Fibroblast of skin of left quadriceps (primary cell): Measurements from ENCODE around the gene ASPHD1.
"Not testable (repeated sequence)": the region's sequence is repeated elsewhere in the genome, so short reads cannot be mapped to it uniquely, and the experiment has no call there.

Source experiments
- DNase-seq, 2 experiments: peaks; one replicate each; pipeline ENCODE4 v3.0.0-alpha.2; 2013; ENCODE audit warnings: low read depth in 2 of 2

The ASPHD1 gene, protein sequence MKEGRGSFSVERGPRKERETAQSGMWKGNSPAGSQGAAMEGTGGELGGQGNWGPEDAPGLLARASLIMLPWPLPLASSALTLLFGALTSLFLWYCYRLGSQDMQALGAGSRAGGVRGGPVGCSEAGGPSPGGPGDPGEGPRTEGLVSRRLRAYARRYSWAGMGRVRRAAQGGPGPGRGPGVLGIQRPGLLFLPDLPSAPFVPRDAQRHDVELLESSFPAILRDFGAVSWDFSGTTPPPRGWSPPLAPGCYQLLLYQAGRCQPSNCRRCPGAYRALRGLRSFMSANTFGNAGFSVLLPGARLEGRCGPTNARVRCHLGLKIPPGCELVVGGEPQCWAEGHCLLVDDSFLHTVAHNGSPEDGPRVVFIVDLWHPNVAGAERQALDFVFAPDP

DNA sequence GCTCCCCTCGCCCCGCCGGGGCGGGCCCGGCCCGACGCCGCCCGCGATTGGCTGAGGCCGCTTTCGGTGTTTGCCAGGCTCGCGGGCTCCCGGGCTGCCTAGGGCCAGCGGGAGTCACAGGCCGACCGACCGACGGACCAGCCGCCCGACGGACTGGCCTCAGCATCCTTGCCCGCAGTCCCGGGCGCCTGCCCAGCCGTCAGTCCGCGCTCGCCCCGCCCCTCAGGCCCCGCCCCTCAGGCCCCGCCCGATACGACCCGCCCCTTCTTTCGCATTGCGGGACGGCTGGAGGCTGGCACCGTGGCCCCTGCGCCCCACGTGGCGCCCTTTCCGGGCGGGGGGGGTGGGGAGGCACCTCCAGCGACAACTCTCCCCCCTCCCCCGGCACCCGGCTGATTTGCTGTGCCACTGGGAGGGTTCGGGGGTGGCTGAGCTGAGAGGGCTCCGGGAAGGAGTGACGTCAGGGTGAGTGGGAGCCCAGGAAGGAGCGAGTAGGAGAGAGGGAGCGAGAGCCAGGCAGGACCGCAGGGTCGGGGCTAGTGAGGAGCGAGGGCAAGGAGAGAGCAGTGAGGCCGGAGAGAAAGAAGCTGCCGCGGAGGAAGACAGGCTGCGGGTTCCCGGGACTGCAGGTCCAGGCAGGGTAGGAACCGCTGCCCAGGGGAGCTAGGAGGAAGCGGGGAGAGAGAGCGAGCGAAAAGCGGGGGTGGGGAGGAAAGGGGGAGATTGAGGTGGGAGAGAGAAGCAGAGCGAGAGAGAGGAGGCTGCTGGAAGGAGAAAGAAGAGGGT is at the start of gene ASPHD1:
Gene ASPHD1 (plus strand): TSS at position 387 of the 786 bp plus-strand sequence. CDS start 484 bp downstream, outside the sequence.
- peak; percentile 14 to 38 for DNase-seq

DNA sequence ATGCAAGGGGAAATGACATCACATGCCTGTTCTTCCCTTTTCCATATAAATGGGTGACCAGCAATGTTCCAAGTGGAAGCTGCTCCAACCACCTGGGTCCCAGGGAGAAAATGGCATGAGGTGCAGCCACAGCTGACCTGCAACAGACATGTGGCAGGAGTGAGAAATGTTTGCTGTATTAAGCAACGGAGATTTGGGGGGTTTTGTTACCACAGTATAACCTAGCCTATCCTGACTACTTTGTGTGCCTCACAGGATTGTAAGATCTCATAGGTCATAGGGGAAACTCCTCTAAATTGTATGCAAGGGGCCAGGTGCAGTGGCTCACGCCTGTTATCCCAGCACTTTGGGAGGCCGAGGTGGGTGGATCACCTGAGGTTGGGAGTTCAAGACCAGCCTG is 49.3 kb upstream of the ASPHD1 start:
- DNase-seq: no peak

DNA sequence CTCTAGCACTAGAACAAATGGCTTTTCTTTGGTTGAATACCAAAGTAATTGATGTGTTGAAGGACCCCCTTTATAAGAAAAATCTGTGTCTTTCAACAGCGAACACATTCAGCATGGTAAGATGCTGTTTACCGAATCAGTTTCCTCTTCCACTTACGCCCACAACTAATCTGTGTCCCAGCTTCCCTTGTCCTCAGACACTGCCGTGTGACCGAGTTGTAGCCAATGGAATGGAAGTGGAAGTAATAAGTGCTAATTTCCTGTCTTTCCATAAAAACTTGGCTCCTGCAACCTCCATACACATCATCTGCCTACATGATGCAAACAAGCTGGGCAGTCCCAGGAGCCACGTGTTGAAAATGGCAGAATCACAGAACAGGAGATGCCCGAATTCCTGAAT is 47.6 kb upstream of the ASPHD1 start:
- DNase-seq: peak; percentile 39 to 50

DNA sequence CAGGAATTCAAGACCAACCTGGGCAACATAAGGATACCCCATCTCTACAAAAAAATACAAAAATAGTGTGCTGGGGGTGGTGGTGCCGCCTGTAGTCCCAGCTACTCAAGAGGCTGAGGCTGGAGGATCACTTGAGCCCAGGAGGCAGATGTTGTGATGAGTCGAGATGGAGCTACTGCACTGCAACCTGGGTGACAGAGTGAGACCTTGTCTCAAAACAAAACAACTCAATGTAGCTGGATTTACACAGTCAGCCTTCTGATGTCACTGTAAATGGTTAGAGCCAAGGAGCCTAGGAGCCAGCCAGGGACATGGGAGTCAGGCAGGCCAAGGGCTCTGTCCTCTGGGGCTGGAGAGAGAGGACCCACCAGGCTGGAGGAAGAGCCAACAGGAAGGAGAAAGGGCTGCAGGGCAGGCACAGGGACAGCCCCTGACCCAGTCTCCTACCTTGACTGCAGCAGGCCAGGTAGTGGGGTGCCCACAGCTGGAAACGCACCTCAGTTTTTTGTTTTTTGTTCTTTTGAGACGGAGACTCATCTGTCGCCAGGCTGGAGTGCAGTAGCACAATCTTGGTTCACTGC is 45.7 kb upstream of the ASPHD1 start:
- DNase-seq: no peak

DNA sequence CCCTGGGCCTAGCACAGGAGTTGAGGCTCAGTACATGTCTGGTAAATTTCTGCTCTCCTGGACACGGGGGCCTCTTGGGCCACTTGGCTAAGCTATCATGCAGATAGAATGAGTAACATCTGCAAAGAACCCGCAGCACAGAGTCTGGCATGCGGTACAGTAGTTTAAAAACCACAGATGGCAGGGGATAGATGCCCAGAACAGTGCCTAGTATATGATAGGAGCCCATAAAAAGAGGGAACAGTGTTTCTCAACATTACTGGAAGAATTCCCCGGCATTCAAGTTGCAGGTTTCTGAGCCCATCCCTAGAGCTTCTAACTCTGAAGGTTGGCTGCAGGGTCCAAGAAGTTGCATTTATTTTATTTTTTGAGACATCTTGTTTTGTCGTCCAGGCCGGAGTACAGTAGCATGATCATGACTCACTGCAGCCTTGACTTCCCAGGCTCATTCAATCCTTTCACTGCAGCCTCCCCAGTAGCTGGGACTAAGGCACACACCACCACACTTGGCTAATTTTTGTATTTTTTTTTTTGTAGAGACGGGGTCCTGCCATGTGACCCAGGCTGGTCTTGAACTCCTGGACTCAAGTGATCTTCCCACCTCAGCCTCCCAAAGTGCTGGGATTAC is 43.0 kb upstream of the ASPHD1 start:
- DNase-seq: peak in 1 of 2 experiments; percentile 29

DNA sequence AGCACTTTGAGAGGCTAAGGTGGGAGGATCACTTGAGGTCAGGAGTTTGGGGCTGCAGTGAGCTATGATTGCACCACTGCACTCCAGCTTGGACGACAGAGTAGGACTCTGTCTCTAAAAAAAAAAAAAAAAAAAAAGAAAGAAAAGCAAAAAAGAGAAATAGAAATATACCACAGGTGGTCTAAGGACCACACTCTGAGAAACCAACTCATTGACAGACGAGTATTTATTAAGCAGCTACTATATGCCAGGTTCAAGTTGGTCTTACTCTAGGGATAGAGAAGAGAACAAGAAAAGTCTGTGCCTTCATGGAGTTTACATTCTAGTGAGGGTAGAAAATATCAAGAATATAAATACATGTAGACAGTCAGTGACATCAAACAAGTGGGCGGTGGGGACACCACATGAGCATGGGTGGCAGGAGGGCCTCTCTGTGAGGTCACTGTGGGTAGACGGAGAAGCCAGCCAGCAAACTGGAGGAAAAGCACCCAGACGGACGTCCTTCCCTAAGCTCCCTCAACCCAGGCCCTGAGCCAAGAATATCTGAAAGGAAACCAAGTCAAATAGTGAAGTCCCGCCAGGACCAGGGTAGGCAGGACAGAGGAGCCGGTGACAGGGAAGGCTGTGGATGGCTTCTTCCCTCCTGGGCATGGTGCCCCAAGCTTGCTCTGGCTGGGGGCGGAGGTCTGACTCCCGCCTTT is 42.0 kb upstream of the ASPHD1 start:
- DNase-seq: no peak

DNA sequence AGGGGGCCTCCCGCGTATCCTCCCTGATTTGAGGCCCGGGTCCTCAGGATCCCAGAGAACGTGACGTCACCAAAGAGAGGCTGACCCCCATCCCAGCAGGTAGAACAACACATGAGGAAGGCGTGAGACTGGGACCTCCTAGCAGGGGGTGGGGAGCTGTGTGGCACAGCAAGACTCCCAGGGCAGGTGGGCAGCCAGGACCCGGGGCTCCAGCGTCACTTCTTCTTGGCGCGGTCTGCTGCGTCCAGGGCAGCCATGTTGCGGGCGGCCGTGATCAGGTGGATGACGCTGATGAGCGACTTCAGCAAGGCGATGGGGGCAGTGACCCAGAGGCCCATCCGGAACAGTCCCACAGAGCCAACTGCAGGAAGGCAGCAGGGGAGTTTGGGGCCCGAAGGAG is 41.3 kb upstream of the ASPHD1 start:
- DNase-seq: no peak

DNA sequence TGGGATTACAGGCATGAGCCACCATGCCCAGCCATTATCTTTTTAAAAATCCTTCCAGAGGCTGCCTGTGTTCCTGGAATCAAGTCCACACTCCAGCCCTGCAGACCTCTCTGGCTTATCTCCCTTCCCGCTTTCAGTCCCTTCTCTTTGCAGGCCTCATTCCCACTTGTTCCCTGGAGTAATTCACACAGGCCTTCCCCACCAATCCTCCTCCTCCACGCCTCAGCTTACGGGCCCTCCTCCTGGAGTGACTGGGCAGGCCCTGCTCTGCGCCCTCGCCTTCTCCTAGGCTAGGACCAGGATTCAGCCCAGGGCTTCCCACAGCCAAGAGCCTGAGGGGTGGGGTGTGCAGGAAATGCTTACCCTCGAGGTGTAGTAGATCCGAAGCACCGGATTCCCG is 40.1 kb upstream of the ASPHD1 start:
- DNase-seq: no peak

DNA sequence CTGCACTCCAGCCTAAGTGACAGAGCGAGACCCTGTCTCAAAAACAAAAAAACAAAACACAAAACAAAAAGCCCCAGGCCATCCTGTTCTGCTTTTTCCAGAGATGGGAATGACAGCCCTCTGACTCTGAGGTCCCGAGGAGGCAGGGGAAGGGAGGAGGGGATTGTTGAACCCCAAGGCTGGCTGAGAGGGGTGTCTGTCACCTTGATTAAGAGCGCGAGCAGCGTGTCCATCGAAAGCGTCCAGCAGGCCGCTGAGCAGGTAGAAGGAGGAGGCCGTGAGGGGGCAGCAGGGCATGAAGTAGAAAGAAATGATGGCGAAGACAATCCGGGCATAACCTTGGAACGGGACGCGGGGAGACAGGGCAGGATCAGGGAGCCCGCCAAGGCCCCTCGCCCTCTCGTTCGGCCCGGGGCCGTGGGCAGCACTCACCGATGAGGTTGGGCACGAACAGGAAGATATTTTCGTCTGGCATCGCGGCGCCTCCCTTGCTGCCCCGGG is 37.9 kb upstream of the ASPHD1 start:
- no peak for DNase-seq

DNA sequence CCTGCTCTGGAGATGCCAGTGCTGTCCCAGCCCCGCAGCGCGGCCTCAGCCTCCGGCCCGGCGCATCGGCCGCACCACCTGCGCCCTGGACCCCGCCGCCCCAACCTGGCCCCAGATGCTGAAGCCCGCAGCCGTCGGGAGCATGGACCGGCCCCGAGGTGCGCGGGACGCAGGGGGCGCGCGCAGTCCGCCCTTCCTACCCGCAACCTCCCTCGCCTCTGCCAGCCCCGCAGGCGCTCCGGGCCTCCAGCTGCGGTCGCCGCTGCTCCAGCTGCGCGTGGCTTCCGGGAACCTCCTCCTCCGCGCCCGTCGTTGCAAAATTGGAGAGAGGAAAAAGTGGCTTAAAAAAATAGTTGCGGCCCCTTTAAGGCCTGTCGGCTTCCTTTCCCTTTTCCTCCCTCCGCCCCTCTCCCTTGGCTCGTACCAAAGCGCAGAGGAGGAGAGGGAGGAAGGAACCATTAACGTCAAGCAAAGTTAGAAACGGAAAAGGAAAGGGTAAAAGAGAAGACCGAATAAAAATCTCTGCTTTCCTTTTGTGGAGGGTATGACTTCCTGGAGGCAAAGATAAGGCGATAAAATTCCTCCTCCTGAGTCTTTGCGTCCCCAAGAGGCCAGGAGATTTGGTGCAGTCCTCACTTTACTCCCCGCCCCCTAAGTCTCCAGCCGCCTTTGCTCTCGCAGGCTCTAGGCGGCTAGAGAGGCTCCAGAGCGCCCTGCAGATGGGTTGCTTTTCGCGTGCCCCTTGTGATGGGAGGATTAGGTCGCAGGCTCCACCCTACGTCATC is 37.2 kb upstream of the ASPHD1 start, which contains the start of gene CDIPT:
Gene CDIPT (minus strand): TSS at position 343 of the 785 bp plus-strand sequence. CDS start 369 bp downstream, outside the sequence.
- DNase-seq: peak; percentile 94 to 95

DNA sequence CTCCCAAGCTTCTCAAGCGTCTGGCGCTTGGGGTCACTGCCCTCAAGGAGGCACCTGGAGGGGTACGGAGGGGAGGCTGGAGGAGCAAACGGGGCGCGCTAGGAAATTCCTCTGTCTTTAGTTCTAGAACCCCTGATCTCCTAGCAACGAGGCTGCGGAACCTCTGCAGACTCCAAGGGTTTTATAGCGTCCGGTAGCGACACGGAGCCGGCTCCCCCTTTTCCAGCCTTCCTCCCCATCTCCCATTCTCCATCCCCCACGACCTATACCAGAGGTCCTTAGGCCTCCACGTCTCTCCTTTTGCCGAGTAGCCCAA is 36.7 kb upstream of the ASPHD1 start:
- no peak for DNase-seq

DNA sequence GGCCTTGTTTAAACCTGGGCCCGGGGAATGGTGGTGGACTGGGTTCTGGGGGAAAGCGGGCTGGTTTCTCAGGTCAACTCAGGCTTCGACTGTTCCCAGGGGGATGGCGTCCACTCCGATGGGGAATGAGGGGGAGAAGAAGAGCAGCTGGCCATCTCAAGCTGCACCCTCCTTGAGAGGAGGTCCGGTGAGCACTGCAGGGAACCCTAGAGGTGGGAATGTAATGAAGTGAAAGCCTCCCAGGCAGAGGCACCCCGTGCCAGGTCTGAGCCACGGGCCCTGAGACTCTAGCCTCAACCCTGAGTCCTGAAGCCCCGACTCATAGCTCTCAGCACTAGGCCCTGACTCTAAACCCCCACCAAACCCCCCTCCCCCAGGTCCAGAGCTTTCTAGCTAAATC is 36.1 kb upstream of the ASPHD1 start:
- no peak for DNase-seq

DNA sequence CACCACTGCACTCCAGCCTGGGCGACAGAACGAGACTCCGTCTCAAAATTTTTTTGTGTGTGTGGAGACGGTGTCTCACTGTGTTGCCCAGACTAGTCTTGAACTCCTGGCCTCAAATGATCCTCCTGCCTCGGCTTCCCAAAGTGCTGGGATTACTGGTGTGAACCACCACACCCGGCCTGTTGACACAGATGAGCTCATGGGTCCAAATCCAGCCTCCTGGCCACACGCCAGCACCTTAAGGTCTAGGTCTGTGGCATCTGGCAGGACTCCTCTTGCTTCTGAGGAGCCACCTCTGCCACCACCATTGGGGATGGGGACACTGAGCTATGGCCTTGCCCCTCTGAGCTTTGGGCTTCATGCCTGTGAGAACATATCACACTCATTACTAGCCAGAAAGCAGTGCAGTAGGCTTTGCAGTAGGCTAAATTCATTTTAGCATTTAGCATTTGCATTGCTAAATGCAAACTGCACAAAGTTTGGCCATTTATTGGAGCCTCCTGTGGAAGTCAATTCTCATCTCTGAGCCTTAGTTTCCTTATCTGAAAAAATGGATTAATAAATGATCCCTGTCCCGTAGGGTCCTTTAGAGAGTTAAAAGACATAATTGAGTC is 31.8 kb upstream of the ASPHD1 start:
- no peak for DNase-seq

DNA sequence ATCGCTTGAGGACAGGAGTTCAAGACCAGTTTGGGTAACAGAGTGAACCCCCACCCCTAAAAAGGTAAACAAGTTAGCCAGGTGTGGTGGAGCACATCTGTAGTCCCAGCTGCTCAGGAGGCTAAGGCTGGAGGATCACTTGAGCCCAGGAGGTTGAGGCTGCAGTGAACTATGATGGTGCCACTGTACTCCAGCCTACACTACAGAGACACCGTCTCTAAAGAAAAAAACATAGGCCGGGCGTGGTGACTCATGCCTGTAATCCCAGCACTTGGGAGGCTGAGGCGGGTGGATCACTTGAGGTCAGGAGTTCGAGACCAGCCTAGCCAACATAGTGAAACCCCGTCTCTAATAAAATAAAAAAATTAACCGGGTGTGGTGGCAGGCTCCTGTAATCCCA is 31.2 kb upstream of the ASPHD1 start:
- DNase-seq: not testable (repeated sequence)

DNA sequence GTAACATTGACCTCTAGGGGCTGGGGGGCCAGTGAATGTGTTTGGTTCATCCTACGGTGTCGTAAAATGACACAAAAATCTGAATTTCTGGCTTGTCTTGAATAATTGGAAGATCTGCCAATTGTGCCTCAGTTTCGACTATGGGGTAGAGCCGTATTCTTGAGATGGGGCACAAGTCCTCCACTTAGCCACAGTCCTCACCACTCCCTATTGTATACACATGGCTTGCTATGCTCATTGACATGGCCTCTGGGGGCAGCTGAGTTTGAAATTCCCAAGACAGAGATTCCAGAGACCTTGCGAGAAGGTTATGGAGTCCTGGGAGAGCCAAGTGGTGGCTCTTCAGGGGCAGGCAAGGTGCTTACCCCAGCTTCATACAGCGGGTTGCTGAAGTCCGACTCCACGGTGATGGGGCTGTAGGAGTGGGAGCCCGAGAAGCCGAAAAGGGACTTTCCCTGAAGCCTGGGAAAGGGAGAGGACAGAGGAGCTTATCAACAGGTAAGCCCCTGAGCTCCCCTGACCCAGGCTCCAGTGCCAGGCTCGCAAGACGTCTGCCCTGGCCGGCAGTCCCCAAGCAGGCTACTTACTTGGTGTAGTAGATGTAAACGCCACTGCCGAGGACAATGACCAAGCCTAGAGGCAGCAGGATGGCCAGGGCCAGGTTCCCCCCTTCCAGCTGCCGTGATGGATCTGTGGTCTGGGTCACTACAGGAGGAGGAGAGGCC is 28.3 kb upstream of the ASPHD1 start:
- DNase-seq: no peak

DNA sequence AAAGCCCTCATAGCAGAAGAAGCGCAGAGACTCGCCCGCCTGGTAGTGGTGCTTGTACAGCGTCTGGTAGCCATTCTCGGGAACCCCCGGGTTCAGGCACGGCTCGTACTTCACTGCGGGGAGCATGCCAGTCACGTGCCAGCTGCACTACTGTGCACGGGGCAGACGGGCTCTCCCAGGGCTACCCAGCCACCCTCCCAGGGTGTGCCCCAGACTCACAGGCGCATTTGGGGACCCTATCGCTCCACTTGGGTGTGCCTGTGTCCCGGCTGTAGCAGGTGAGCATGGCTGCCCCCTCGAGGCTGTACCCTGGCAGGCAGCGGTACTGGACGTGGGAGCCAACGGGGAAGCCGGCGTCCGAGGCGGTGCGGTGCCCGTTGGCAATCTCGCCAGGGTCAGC is 27.0 kb upstream of the ASPHD1 start:
- no peak for DNase-seq

DNA sequence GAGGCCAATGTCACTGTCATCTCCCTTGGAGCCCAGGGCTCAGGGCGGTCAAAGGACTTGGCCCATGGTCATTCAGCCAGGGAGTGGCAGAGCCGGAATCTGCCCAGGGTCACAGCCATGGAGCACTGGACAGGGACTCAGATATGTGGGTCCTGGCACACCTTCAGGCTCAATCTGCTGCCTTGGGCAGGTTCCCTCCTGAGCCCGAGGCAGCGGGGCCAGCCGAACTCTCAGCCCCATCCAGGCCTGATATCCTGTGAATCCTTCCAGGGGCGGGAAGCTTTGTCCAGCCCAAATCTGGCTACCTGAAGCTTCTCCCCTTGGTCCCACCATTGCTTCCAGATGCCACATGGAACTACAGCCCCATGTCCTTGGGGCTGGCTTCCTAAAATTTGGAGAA is 25.1 kb upstream of the ASPHD1 start:
- no peak for DNase-seq

DNA sequence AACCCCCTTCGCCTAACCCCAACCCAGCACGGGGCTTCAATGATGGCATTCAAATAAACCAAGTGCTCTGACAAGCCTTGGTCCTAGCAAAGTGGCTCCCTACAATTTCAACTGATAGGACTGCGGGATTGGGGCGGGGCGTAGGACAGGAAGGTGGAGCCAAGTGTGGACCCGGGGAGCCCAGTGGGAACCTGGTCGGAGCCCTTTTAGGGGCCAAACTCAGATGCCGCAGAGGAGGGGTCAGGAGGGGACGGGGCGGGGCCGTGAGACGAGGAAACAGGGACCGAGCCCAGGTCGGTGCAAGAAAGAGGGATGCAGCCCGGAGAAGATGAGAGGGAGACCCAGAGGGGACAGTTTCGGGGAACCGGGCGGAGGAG is 24.1 kb upstream of the ASPHD1 start:
- no peak for DNase-seq

DNA sequence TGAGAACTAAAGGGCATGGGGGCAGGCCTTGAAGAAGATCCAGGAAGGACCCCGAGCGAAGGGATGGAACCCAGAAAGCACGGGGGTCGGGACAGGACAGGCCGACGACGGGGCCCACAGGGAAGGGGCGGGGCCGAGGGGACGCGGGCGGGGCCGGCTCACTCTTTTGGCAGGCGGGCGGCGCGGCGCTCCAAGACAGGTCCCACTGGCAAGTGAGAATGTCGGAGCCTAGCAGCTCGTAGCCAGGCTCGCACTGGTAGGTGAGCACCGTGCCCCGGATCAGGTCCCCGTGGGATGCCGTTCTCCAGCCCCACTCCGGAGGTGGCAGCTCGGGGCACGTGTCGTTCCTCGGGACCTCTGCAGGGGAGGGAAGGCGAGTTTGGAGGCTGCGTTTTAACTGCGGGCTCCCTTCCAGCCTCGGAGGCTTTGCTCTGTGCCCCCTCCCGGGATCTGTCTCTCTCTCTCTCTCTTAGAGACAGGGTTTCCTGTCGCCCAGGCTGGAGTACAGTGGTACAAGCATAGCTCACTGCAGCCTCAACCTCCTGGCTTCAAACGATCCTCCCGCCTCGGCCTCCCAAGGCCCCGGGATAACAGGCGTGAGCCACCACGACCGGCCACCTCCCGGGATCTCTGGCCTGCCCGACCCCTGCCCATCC is 23.6 kb upstream of the ASPHD1 start:
- no peak for DNase-seq
